ENCODE results near the gene ATE1. TPM values are rescaled to one million over a fixed set of nuclear protein-coding genes. Genes with fewer than 3 reads are reported as not detected.

ATE1 gene
- total and polyA plus RNA-seq, 10 of the 15 experiments (the other 5 are each of a cell fraction or from before 2014, with no cell fraction given), result 4.3 to 22.7 (median 15.9) TPM

- TF ChIP-seq, protein P1, sequence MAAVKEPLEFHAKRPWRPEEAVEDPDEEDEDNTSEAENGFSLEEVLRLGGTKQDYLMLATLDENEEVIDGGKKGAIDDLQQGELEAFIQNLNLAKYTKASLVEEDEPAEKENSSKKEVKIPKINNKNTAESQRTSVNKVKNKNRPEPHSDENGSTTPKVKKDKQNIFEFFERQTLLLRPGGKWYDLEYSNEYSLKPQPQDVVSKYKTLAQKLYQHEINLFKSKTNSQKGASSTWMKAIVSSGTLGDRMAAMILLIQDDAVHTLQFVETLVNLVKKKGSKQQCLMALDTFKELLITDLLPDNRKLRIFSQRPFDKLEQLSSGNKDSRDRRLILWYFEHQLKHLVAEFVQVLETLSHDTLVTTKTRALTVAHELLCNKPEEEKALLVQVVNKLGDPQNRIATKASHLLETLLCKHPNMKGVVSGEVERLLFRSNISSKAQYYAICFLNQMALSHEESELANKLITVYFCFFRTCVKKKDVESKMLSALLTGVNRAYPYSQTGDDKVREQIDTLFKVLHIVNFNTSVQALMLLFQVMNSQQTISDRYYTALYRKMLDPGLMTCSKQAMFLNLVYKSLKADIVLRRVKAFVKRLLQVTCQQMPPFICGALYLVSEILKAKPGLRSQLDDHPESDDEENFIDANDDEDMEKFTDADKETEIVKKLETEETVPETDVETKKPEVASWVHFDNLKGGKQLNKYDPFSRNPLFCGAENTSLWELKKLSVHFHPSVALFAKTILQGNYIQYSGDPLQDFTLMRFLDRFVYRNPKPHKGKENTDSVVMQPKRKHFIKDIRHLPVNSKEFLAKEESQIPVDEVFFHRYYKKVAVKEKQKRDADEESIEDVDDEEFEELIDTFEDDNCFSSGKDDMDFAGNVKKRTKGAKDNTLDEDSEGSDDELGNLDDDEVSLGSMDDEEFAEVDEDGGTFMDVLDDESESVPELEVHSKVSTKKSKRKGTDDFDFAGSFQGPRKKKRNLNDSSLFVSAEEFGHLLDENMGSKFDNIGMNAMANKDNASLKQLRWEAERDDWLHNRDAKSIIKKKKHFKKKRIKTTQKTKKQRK (IDR thresholded peaks at IDR 0.05; ENCODE audit: low read depth, low read length), result no peak
- TF ChIP-seq MYB (IDR thresholded peaks at IDR 0.05; ENCODE audit: borderline replicate concordance, low read depth, low read length) (no peak), JUNB (IDR thresholded peaks at IDR 0.05) (no peak), FOS (IDR thresholded peaks at IDR 0.05; ENCODE audit: borderline replicate concordance, extremely low read depth, insufficient read length) (no peak), SP1 (IDR thresholded peaks at IDR 0.05; ENCODE audit: low read depth, low read length) (no peak), CBX5 (IDR thresholded peaks at IDR 0.05; ENCODE audit: low read depth) (no peak), EZH2 (IDR thresholded peaks at IDR 0.05; ENCODE audit: borderline replicate concordance, control insufficient read depth, low read depth, low read length) (no peak), TCF7 (IDR thresholded peaks at IDR 0.05; ENCODE audit: borderline replicate concordance) (no peak)
- TF ChIP-seq, protein P2, sequence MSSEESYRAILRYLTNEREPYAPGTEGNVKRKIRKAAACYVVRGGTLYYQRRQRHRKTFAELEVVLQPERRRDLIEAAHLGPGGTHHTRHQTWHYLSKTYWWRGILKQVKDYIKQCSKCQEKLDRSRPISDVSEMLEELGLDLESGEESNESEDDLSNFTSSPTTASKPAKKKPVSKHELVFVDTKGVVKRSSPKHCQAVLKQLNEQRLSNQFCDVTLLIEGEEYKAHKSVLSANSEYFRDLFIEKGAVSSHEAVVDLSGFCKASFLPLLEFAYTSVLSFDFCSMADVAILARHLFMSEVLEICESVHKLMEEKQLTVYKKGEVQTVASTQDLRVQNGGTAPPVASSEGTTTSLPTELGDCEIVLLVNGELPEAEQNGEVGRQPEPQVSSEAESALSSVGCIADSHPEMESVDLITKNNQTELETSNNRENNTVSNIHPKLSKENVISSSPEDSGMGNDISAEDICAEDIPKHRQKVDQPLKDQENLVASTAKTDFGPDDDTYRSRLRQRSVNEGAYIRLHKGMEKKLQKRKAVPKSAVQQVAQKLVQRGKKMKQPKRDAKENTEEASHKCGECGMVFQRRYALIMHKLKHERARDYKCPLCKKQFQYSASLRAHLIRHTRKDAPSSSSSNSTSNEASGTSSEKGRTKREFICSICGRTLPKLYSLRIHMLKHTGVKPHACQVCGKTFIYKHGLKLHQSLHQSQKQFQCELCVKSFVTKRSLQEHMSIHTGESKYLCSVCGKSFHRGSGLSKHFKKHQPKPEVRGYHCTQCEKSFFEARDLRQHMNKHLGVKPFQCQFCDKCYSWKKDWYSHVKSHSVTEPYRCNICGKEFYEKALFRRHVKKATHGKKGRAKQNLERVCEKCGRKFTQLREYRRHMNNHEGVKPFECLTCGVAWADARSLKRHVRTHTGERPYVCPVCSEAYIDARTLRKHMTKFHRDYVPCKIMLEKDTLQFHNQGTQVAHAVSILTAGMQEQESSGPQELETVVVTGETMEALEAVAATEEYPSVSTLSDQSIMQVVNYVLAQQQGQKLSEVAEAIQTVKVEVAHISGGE (CRISPR knock-in tag; IDR thresholded peaks at IDR 0.05), result no peak
These were observed 229.5 kb downstream of the ATE1 start (continued) for GRCh38 chr10:121698336-121698735.

Data from GM12878 (cell line).